HG03025 (cell line): ENCODE data around the gene ABCC8.

Experiments used
- ATAC-seq: cut with Tn5 transposase; IDR thresholded peaks from one replicate; pipeline ENCODE4 v1.9.1; 2021; ENCODE audit warnings: mild to moderate bottlenecking, moderate library complexity; ENCODE audit not compliant: unreplicated experiment, low FRiP score

The ABCC8 gene

DNA sequence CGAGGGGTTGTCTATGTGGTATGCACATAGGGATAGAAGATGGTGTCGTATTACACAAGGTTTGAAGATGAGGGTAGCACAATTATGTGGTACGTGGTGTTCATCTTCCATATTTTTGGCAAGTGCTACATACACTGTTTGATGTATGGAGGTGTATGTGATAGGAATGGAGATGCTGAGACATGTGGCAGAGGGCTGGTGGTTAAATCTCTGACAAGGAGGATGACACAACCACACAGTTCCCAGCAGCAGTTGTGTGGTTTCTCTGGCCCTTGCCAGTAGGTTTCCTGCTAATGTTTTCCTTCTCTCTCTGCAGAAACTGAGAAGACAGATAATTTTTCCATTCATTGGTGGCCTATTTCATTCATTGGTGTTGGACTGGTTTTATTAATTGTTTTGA lies 108.1 kb downstream of the ABCC8 start:
- no peak for ATAC-seq

DNA sequence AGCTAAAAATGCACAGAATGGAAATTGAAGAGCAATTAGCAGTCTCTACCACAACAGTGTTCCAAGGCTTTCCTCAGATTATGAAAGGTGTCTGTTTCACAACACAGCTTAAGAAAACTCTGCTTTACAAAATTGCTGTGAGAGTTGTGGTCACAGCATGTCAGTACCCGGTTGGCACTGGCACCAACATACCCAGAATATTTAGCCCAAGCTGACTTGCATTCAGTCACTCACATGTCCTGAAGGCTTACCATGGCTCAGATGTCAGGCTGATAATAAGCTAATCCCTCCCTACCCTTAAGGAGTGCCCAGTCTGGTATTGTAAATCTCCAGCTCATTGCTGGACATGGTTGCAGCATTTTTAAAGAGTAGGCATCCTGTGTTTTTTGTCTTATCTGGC lies 110.2 kb downstream of the ABCC8 start:
- no peak for ATAC-seq

DNA sequence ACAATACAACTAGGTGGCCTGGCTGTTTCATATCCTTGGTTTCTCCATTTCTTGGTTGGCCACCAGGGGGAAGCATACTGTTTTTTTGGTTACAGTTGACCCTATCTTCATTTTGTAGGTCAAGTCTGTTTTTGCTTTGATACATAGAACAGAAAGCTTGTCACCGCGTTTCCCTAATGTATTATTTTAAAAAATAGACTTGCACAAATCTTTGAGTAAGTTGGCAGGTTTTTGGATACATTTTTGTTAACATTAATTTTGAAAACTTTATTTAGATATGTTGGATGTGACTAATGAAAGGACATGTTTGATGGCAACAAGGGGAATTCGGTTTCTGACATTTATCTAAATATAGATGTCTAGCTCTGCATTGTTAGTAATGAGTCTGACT lies 122.0 kb downstream of the ABCC8 start:
- ATAC-seq = no peak

- ATAC-seq = no peak
Observed at GRCh38 chr11:17353821-17354600, 122.6 kb downstream of the ABCC8 start.

GRCh38 chr11:17352950-17353820 lies 123.5 kb downstream of the ABCC8 start:
- ATAC-seq = no peak

DNA sequence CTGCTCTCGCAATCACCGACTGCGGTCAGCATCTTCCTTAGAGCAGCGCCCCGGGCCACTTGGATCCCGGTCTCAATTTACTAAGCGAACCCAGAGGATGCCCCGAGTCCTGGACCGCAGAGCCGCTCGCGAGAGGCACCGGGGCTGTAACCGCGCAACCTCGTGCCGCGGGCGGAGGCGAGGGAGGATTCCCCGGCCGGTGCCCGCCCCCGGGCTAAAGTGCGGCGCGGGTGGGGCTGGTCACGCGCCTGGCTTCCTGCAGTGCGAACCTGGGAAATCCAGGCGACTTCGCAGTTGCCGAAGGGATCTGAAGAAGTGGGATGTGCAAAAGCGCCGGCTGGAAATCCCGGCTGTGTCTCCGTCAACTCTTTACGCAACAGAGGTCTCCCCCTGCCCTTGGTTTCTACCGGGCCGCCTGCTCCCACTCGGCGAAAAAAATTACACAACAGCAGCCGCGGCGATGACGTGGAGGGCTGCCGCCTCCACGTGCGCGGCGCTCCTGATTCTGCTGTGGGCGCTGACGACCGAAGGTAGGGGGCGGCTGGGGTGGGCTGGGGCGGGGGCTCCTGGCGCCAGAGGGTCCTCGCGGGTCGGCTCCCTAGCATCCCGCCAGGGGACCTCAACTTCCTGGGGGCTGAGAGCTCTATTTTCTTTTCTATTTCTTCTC lies 125.0 kb downstream of the ABCC8 start, which contains the start of gene NCR3LG1:
Gene NCR3LG1 (plus strand): TSS at position 291 of the 667 bp plus-strand sequence. CDS start 170 bp downstream, at position 461.
- no peak for ATAC-seq

GRCh38 chr11:17351172-17351509 lies 125.5 kb downstream of the ABCC8 start:
- ATAC-seq = no peak

- no peak for ATAC-seq
Observed at GRCh38 chr11:17350455-17351171, 126.0 kb downstream of the ABCC8 start.

GRCh38 chr11:17347676-17348075 lies 129.0 kb downstream of the ABCC8 start:
- ATAC-seq = no peak

DNA sequence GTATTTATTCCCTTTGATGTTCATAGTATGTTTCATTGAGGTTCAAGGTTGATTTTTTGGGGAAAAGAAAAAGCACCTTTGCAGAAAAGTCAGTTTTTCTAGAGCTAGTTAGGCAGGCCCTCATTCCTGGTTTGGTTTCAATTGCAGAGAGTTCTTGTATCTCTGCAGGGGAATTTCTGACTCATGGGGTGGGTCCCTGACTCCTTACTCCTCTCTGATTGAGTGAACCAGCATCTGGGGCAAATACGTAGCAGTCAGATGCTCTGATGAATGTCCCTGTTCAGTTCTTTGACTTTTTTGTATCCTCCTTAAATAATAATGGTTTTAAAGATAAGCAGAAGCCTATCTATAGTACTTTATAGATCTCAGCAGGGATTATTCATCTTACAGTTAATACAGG lies 132.7 kb downstream of the ABCC8 start:
- no peak for ATAC-seq

DNA sequence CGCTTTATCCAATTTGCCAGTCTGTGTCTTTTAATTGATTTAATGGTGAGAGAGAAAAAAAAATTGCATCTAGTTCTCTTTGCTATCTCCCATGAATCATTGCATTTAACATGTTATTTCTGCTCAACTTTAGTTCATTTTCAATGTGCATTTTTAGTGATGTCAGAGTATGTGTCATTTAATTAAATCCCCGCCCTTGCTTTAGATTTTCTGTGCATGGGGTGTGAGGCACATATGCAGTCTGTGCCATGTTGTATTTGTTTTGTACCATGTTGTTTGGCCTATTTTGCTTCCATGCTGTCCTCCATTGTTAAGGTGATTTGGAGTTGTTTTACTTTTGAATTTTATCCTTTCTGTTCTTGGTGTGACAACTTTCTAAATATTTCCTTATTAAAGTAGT lies 133.4 kb downstream of the ABCC8 start:
- ATAC-seq = no peak
